ENCODE measurements around the gene SEMA3F. TPM values are rescaled to one million over a fixed set of nuclear protein-coding genes. Genes with fewer than 3 reads are reported as not detected.

SEMA3F gene
- total RNA-seq, 4 donors from 2014 or later: 106 to 151 (median 120) TPM

- intact Hi-C loops (cut with DNase I; ENCODE audit: low total_unique reads): no loop called here
- WGBS, 2 donors: 86 to 87% methylated on average over 6 to 9 of the region's 9 CpGs
- H3K4me3 ChIP-seq (ENCODE audit: low read depth, poor library complexity, severe bottlenecking): no peak overlapping the region
- no peak for DNase-seq (ENCODE audit: low spot score in 2 of 2)
- TF ChIP-seq CTCF (IDR thresholded peaks at IDR 0.05): no peak
- TF ChIP-seq POLR2A (IDR thresholded peaks at IDR 0.05): no peak
Measured at GRCh38 chr3:50203113-50203808, 48.1 kb downstream of the SEMA3F start.

GRCh38 chr3:50203809-50204803 lies 49.0 kb downstream of the SEMA3F start:
- 67 to 69% methylated on average over 12 of the region's 12 CpGs for WGBS, 2 donors
- intact Hi-C loops (cut with DNase I; ENCODE audit: low total_unique reads): no loop called here
- no peak for DNase-seq (ENCODE audit: low spot score in 2 of 2)
- no peak overlapping the region for H3K4me3 ChIP-seq (ENCODE audit: low read depth, poor library complexity, severe bottlenecking)
- TF ChIP-seq CTCF (IDR thresholded peaks at IDR 0.05) (no peak), POLR2A (IDR thresholded peaks at IDR 0.05) (no peak)

- no peak for TF ChIP-seq CTCF (IDR thresholded peaks at IDR 0.05)
- WGBS, 2 donors: 8 to 16% methylated on average over 5 to 18 of the region's 41 CpGs
- no peak within 1 kb of the TSS for H3K4me3 ChIP-seq (ENCODE audit: low read depth, poor library complexity, severe bottlenecking)
- DNase-seq (ENCODE audit: low spot score in 2 of 2): no peak
- intact Hi-C loops (cut with DNase I; ENCODE audit: low total_unique reads): no loop called here
Measured at GRCh38 chr3:50204804-50205412, 49.8 kb downstream of the SEMA3F start, which contains the start of gene SLC38A3. TSS of gene SLC38A3 (plus strand) at chr3:50205271. CDS start at chr3:50214200, 8,929 bp downstream.

GRCh38 chr3:50205413-50206276 lies 50.5 kb downstream of the SEMA3F start:
- WGBS, 2 donors: 7 to 10% methylated on average over 8 to 54 of the region's 67 CpGs
- TF ChIP-seq CTCF (IDR thresholded peaks at IDR 0.05): no peak
- no peak for TF ChIP-seq POLR2A (IDR thresholded peaks at IDR 0.05)
- no peak overlapping the region for H3K4me3 ChIP-seq (ENCODE audit: low read depth, poor library complexity, severe bottlenecking)
- intact Hi-C loops (cut with DNase I; ENCODE audit: low total_unique reads): no loop called here
- DNase-seq (ENCODE audit: low spot score in 2 of 2): no peak
